Kidney capillary endothelial cell (primary cell): ENCODE data around the gene NFKBIB.
A peak's percentile ranks its signal among the peaks of the same experiment; 100 is the strongest.
"Not testable (repeated sequence)": the region's sequence is repeated elsewhere in the genome, so short reads cannot be mapped to it uniquely, and the experiment has no call there.

Source experiments
- DNase-seq: peaks from one replicate; pipeline ENCODE4 v3.0.0-alpha.2; 2018; ENCODE audit warnings: low spot score

NFKBIB gene

GRCh38 chr19:38875656-38876395, 23.9 kb upstream of the NFKBIB start:
- no peak for DNase-seq

- DNase-seq: no peak
Measured at GRCh38 chr19:38877781-38878574, 21.8 kb upstream of the NFKBIB start, which contains the start of gene RINL. Gene RINL, minus strand, starts transcription at chr19:38878275. Its CDS starts 1,533 bp downstream, at chr19:38876742.

- no peak for DNase-seq
Measured at GRCh38 chr19:38878575-38879399, 21.0 kb upstream of the NFKBIB start.

GRCh38 chr19:38879400-38879751, 20.4 kb upstream of the NFKBIB start:
- DNase-seq: no peak

GRCh38 chr19:38880076-38880881, 19.5 kb upstream of the NFKBIB start:
- no peak for DNase-seq

GRCh38 chr19:38880882-38881609, 18.7 kb upstream of the NFKBIB start:
- no peak for DNase-seq

- no peak for DNase-seq
Measured at GRCh38 chr19:38883286-38883685, 16.5 kb upstream of the NFKBIB start.

- DNase-seq: not testable (repeated sequence)
Measured at GRCh38 chr19:38884691-38885090, 15.1 kb upstream of the NFKBIB start.

GRCh38 chr19:38888876-38889275, 10.9 kb upstream of the NFKBIB start:
- no peak for DNase-seq

GRCh38 chr19:38889803-38890202, 10.0 kb upstream of the NFKBIB start:
- no peak for DNase-seq

GRCh38 chr19:38890686-38891085, 9.1 kb upstream of the NFKBIB start:
- DNase-seq: no peak

- DNase-seq: no peak
Measured at GRCh38 chr19:38891771-38892170, 8.0 kb upstream of the NFKBIB start.

GRCh38 chr19:38892841-38893240, 6.9 kb upstream of the NFKBIB start:
- DNase-seq: peak; percentile 24

GRCh38 chr19:38893341-38893771, 6.4 kb upstream of the NFKBIB start:
- DNase-seq: peak; percentile 85

- DNase-seq: no peak
Measured at GRCh38 chr19:38894968-38895367, 4.8 kb upstream of the NFKBIB start.

- no peak for DNase-seq
Measured at GRCh38 chr19:38898788-38899446, 852 bp upstream of the NFKBIB start.

- no peak for DNase-seq
Measured at GRCh38 chr19:38900202-38900629, 447 bp downstream of the NFKBIB start.

- no peak for DNase-seq
Measured at GRCh38 chr19:38900743-38901190, 998 bp downstream of the NFKBIB start.

GRCh38 chr19:38901683-38902082, 1.9 kb downstream of the NFKBIB start:
- DNase-seq: no peak
